ENCODE measurements around the gene ZCCHC7.
"Not testable (repeated sequence)": the region's sequence is repeated elsewhere in the genome, so short reads cannot be mapped to it uniquely, and the experiment has no call there.

Gene ZCCHC7

GRCh38 chr9:37255187-37255586, 134.8 kb downstream of the ZCCHC7 start:
- no peak for DNase-seq (ENCODE audit: low read depth)

DNA sequence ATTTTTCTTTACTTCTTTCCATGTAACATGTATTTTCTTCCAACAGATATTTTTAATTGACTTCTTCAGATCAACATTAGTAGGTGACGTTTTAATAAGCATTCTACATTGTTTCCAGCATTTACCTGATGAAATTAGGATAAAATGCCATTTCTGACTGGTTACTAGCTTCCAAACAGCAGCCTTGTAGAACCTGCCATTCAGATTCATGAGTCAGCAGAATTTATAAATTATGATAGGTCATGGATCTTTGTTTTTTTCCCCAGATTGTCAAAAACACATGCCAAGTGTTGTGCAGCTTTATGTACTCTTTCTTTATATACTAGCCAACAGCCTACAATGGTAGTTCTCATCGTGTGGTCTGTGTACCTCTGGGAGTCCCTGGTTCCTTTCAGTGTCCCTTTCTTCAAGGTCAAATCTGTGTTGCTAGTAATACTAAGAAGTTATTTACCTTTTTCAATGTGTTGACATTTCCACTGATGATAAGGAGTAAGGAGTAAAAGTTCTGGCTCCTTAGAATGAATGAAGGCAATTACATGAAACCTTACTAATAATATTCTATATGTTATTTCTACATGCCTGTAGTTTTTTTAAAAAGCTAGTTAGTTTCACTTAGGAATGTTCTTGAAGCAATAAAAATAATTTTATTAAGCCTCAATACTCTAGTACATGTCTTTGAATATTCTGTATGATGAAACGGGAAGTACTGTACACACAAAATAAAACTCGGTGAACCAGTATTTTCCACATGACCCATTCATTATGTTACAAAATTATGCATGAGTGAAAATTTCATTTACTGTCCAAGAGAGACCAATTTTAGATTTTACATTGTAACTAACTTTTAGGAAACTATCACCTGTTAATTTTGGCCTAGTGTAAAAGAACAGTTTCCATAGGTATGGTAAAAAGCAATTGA, 135.8 kb downstream of the ZCCHC7 start:
- DNase-seq (ENCODE audit: low read depth) = no peak

DNA sequence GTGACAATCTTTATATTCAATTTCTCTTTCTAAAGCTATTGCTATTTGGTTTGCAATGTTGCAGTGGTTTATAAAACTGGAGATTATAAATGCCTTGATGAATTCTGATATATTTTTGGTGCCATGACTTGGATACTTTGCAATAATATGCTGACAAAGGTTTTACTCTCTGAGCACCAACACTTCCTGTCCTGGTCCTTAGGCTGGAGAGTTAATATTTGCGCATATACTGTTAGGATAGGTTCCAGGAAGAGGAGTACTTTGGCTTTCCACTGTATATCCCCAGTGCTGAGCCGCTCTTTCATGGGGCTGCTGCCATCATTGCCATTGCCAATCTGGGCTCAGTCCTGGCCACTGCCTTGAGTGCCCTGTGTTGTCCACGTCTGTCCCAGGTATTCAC, 139.6 kb downstream of the ZCCHC7 start:
- DNase-seq (ENCODE audit: low read depth) = no peak

DNA sequence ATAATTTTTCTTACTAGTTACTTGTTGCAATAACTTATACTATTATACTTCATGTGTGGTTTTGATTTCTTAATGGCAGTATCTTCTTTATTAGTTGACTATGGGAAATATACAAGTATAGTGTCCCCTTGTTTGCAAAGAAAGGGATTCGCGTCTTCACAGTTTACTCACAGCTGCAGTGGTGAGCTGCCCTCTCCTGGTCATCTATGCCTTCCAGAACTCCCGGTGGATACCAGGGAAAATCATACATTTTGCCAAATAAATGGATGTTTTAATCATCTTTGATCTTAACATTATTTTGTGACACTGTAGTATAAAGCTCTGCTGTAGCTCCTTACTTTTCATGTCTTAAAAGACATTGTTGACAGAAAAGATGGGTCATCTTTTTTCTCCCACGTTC, 142.0 kb downstream of the ZCCHC7 start:
- no peak for DNase-seq (ENCODE audit: low read depth)

DNA sequence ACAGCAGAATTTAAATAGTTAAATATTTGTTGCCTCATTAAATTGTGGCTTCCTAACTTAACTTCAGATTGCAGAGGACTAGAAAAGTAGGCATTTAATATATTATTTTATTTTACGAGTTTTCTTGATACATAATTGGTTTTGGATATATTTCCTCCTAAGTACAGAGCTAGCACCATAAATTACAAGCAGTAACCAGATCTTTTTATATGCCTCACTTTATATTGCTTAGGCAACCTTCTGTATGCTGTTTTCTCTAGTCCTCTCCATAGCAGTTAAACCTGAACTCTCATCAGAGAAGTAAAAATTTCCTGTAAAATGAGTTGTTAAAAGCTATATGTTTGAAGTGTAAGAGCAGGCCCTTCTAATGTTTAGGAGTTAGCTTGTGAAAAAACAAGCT, 144.2 kb downstream of the ZCCHC7 start:
- no peak for DNase-seq (ENCODE audit: low read depth)

DNA sequence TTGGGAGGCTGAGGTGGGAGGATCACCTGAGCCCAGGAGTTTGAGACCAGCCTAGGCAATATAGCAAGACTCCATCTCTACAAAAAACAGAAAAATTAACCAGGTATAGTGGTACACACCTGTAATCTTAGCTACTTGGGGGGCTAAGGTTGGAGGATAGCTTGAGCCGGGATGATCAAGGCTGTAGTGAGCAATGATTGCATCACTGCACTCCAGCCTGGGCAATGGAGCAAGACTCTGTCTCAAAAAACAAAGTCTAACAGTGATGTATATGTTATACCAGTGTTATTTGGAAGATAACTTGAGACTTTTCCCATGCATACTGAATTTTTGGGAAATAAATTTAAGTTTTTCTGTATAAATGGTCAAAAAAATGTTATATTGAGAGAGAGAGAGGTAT, 146.3 kb downstream of the ZCCHC7 start:
- DNase-seq (ENCODE audit: low read depth) = no peak

- no peak for DNase-seq (ENCODE audit: low read depth)
Observed at GRCh38 chr9:37269221-37269620, 148.8 kb downstream of the ZCCHC7 start.

GRCh38 chr9:37271679-37272078, 151.3 kb downstream of the ZCCHC7 start:
- DNase-seq (ENCODE audit: low read depth) = no peak

GRCh38 chr9:37273595-37273994, 153.2 kb downstream of the ZCCHC7 start:
- no peak for DNase-seq (ENCODE audit: low read depth)

GRCh38 chr9:37281541-37281940, 161.2 kb downstream of the ZCCHC7 start:
- DNase-seq (ENCODE audit: low read depth) = no peak

DNA sequence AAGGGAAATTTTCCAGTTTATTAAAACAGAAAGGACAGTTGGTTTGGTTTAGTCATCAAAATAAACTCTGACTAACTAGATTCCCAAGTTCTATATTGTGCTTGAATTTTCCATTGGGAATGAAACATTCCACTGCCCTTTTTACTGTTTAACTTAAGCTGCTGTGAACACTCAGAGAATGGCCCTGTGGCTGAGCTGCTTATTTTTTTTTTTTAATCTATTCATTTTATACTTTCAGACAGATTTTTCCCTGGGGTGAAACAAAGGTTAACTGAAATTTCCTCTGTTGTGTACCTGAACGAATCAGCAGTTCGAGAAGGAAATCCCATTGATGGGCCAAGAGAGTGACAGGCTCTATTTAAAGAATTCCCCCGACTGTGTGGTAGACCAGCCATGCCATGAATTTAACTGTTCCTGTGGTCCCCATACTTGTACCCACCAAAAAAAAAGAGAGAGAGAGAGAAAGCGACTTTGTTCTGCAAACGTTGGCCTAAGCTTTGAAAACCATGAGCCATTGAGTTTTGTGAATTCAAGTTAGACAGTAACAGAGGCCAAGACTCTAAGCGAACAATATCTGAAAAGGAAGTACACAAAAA, 163.5 kb downstream of the ZCCHC7 start:
- DNase-seq (ENCODE audit: low read depth) = no peak

GRCh38 chr9:37284636-37285035, 164.3 kb downstream of the ZCCHC7 start:
- no peak for DNase-seq (ENCODE audit: low read depth)

GRCh38 chr9:37286530-37287175, 166.3 kb downstream of the ZCCHC7 start:
- no peak for DNase-seq (ENCODE audit: low read depth)

GRCh38 chr9:37287317-37287716, 166.9 kb downstream of the ZCCHC7 start:
- DNase-seq (ENCODE audit: low read depth) = no peak

DNA sequence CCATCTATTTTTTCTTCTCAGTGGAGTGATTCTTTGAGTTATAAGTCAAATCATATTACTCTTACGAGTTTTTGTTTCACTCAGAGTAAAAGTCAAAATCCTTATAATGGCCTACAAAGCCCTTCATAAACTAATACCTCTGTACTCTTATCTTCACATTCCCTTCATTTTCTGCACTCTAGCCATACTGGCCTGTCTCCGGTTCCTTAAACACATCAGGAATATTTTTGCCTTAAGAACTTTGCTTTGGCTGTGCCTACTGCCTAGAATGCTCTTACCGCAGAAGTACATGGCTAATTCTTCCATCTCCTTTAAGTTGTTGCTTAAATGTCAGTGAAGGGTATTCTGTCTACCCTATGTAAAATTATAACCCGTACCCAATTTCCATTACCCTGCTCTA, 169.3 kb downstream of the ZCCHC7 start:
- DNase-seq (ENCODE audit: low read depth) = no peak

GRCh38 chr9:37290366-37290939, 170.1 kb downstream of the ZCCHC7 start:
- no peak for DNase-seq (ENCODE audit: low read depth)

DNA sequence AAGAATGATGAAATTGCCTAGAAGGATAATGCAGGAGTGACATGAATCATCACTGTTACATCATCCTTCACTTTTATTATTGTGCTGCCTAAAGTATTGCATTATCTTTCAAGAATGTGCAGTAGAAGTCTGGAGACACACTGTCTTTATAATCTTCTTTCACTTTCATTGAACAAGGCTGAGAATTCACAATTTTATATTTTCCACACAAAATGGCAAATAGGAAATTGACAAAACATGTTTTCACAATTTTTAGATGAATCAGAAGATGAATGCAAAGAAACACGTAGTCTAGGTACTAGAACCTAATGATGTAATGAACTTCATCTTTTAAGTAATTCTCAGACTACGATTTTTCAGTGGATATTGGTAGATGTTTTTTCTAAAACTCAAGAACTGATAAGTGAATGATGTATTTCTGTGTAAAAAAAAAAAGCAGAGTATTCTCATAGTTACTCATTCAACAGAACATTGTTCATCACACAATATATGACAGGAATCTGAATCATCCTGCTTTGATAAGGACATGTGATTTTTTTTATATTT, 170.6 kb downstream of the ZCCHC7 start:
- DNase-seq (ENCODE audit: low read depth) = no peak

GRCh38 chr9:37291612-37292238, 171.4 kb downstream of the ZCCHC7 start:
- DNase-seq (ENCODE audit: low read depth) = not testable (repeated sequence)

DNA sequence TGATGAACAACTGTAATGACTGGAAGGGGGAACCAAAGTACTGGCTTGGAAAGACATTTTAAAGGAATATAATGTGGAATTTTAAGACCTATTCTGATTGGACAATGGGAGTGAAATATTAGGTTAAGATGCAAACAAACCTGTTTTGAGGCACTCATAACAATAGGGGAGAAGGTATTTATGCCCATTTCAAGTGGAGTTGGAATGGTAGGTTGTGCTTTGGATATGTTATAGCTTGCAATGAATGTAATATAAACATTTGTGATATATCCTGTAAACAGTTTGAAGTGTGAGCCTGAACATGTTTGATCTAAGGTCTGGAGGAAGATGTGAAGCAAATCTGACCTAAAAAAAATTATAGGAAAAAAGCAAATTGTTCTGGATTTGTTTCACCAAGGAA, 172.5 kb downstream of the ZCCHC7 start:
- no peak for DNase-seq (ENCODE audit: low read depth)

GRCh38 chr9:37293664-37294524, 173.5 kb downstream of the ZCCHC7 start:
- no peak for DNase-seq (ENCODE audit: low read depth)

GRCh38 chr9:37295178-37295577, 174.8 kb downstream of the ZCCHC7 start:
- DNase-seq (ENCODE audit: low read depth) = no peak

All from stimulated activated CD8-positive, alpha-beta memory T cell treated with anti-CD3 and anti-CD28 coated beads, Interleukin-15, amount 100 ng/mL, for 1 hour (primary cell).